Stimulated activated CD8-positive, alpha-beta memory T cell treated with anti-CD3 and anti-CD28 coated beads, Interleukin-4, amount 100 ng/mL, for 24 hours (primary cell): ENCODE measurements around the gene TRIM28.
"Not testable (repeated sequence)": the region's sequence is repeated elsewhere in the genome, so short reads cannot be mapped to it uniquely, and the experiment has no call there.

Source experiments
- DNase-seq: peaks from one replicate; pipeline ENCODE4 v3.0.0-alpha.2; 2020; ENCODE audit warnings: low read depth

The TRIM28 gene

GRCh38 chr19:58519087-58519354, 24.8 kb upstream of the TRIM28 start:
- peak; percentile 23 for DNase-seq

DNA sequence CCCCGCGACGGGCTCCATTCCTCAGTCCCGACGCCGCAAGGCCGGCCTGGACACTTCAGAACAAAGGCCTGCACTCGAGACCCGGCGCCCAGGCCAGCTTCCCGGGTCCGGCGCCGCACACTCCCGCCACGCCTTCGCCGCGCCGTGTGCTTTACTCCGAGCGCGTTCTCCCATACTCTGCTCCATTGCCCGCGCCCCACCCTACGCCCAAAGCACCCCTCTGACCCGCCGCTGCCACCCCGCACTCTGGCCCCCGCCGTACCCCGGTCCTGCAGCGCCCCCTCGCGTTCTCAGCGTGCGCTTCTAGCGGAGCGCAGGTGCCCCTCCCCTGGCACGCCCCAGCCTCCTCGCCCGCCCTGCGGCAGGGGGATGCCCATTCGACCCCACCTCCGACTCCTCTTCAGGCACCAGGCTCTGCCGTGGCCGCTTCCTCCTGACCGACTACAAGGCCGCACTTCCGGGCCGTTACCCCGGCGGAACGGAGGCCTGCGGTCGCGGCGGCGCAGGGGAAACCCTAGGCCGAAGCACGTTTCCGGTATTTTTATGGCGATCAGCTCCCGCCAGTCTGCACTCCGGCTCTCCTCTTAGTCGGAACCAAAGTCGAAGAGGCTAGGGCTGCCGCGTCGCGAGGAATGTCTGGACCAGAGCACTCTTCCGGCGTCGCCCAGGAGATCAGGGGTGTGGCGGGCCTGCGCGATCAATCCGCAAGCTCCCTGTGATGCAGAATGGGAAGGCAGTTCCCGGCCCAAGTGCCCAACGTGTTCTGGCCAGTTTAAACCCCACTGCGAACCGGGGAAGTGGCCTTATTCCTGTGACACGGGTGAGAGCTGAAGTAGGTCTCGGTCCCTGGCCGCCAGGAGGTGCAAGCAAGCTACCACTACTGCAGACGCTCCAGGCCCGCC, 24.3 kb upstream of the TRIM28 start, which contains the start of gene ZBTB45:
Gene ZBTB45, minus strand, starts transcription at position 456 of the 902 bp plus-strand sequence. CDS start 2,137 bp downstream, outside the sequence.
- DNase-seq, result peak; percentile 85

DNA sequence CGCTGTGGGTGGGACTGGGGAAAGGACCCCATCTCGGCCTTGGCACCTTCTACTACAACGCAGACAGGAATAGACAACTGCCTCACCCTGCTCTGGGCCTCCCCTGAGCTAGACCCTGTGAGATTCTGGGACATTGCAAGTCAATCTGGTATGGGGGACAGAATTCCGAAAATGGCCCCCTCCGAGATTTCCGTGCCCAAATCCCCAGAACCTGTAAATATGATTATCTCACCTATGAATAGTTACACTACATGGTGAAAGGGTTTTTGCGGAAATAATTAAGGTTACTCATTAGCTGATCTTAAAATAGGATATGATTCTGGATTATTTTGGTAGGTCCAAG, 23.6 kb upstream of the TRIM28 start:
- no peak for DNase-seq

- no peak for DNase-seq
Measured at GRCh38 chr19:58521651-58522050, 22.2 kb upstream of the TRIM28 start.

DNA sequence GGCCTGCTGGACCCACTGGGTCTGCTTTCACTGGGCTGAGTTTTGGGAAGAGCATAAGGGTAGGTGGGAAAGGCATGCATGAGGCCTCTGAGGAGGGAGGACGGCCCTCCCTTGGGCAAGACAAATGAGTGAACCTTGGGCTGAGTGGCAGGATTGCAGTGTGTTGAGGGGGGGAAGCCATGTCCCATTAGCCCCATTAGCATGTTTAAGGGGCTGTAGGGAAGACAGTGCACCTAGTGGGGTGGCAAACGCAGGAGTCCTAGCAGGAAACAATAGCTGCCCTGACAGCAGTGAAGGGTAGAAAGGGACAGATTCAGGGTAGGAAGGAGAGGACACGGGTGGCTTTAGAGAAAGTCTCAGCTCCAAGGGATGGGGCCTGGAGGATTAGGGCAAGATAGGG, 21.2 kb upstream of the TRIM28 start:
- no peak for DNase-seq

DNA sequence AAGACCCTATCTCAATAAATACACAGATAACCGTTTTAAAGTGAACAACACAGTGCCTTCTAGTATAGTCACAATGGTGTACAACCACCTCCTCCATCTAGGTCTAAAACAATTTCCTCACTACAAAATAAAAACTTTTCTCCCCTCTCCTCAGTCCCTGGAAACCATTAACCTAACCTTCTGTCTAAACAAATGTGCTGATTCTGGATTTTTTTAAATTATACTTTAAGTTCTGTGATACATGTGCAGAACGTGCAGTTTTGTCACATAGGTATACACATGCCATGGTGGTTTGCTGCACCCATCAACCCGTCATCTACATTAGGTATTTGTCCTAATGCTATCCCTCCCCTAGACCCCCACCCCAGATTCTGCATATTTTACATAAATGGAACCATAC, 14.5 kb upstream of the TRIM28 start:
- DNase-seq, result no peak

DNA sequence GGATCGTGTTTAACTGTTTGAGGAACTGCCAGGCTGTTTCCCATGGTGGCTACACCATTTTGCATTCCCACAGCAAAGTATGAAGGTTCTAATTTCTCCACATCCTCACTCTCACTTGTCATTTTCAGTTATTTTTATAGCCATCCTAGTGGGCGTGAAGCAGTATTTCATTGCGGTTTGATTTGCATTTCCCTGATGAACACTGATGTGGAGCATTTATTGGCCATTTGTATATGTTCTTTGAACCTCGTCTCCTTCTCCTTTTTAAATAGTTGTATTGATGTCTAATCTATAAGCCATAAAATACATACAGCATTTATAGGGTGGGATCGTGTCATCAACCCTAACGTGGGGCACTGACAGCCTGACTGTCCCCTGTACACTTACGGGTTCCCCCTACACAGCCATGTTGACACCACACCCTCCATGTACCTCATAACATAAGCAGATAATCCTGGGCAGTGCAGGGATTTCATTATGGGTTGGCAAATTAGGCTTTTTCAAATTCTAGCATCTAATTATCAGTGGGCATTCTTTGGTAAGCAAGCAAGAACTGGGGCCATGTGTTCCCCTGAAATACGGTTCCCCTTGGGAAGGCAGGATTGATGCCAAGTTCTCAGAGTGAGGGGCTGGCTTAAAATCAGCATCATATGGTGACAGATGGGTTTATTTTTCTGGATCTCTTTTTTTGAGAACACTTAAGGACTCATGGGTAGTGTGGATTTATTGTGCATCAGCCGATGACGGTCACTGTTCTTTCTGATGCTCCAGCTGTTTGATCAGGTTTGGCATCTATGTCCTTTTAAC, 12.6 kb upstream of the TRIM28 start:
- no peak for DNase-seq

DNA sequence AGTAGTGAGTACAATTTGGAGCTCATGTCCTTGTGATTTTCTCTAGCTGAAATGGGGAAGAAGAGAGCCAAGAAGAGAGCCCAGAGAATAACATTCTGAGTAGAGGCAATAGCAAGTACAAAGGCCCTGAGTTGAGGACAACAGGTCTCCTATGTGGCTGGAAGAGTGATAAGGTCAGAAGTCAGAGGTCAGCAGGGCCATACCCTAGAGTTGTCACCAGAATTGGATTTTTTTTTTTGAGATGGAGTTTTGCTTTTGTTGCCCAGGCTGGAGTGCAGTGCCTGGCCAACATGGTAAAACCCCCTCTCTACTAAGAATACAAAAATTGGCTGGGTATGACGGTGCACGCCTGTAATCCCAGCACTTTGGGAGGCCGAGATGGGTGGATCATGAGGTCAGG, 8.0 kb upstream of the TRIM28 start:
- DNase-seq, result no peak

DNA sequence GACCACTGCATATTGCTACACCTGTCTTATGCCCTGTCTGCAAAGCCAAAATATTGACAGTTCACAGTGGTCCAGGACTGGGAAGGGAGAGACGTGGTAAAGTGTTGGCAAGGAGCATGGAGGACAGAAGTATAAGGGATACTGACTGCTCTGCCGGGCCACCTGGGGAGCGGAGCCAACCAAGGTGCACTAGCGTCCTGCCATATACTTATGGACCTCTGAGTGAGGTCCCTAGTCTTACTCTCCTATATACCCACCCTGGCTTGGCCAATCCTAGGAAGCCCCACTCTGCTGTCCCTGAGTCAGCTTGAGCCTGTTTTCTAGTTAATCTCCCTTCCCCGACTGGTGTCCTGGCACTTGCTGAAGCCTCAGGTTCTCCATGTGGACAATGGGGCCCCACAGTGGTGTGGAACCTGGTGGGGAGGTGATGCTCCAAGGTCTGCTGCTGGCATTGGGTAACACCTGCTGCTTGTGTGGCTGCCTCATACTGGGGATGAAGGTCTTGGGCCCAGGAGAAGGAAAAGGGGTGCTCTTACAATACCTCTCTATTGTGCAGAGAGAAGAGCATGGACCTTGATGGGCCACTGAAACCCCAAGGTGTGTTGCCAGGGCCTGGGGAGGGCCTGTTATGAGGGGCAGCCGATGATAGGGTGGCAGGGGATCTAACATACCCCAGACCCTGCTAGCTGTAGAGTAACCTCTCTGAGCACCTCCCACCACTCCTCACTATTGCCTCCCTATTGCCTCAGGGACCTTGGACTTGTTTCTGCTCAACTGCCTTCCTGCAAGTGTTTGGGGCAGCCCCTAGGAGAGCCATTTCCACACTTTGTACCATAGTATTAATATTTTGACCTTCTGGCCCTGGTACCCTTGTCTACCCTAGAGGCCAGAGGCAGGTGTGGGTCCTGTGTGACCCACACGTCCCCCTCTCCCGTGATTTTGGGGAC, 6.7 kb upstream of the TRIM28 start:
- no peak for DNase-seq

DNA sequence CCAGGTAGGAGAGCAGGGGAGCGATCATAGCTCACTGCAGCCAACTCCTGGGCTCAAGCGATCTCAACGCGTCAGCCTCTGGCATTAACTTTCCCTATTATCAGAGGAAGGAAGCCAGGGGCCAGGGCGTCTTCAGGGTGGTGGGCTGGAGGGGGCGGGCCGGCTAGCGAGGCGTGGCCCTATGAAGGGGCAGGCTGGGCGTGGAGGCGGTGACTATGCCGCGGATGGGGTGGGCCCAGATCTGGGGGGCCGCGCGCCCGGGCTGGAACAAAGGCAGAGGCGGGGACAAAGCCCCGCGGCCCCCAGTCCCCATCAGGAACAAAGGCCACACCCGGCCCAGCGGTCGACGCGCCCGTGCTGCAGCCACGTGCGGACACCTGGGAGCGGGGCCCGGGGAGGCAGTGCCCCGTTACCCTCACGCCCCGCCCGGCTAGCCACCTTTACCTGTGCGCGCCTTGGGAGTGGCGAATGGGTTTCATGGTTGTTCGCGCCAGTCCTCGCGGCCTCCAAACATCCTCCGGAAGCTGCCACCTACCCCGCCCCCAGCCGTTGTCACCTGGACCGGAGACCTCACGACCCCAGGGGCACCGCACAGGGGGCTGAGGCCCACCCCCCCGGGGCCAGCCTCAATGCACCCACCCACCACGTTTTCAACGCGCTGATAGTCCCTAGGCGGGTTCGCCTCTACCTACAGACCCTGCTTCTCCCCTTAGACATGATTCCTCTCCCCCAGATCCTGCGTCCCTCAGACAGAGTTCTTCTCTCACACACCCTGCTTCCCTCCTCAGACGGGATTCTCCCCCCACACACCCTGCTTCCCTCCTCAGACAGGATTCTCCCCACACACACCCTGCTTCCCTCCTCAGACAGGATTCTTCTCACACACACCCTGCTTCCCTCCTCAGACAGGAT, 5.4 kb upstream of the TRIM28 start:
- DNase-seq, result no peak

- not testable (repeated sequence) for DNase-seq
Measured at GRCh38 chr19:58539169-58539559, 4.7 kb upstream of the TRIM28 start.

GRCh38 chr19:58542641-58543372, 1.1 kb upstream of the TRIM28 start:
- not testable (repeated sequence) for DNase-seq

- peak; percentile 63 for DNase-seq
Measured at GRCh38 chr19:58544591-58545285, 874 bp downstream of the TRIM28 start.

GRCh38 chr19:58545286-58546018, 1.6 kb downstream of the TRIM28 start:
- DNase-seq, result no peak

DNA sequence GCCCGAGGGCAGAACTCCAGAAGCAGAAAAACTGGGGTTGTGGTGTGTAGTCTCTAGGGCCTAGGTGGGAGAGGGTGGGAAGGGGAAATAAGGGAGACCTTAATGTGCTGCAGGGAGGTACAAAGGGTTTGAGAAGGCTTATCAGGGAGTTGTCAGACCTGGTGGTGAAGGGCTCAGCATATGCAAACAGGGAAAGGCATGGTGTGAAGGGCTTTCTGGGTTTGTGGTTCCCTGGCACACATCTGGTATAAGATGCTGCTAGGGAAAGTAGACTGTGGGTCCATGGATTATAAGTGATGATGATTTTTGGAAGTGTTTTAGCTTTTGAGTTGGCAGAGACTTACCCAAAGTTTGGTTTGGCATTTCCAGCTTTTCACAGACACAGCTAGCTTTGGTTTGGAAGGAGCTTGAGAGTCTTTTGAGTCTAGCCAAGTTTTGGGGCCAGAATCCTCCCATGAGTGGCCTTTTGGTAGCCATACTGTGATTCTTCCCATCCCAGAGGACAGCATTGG, 2.2 kb downstream of the TRIM28 start:
- DNase-seq, result no peak

DNA sequence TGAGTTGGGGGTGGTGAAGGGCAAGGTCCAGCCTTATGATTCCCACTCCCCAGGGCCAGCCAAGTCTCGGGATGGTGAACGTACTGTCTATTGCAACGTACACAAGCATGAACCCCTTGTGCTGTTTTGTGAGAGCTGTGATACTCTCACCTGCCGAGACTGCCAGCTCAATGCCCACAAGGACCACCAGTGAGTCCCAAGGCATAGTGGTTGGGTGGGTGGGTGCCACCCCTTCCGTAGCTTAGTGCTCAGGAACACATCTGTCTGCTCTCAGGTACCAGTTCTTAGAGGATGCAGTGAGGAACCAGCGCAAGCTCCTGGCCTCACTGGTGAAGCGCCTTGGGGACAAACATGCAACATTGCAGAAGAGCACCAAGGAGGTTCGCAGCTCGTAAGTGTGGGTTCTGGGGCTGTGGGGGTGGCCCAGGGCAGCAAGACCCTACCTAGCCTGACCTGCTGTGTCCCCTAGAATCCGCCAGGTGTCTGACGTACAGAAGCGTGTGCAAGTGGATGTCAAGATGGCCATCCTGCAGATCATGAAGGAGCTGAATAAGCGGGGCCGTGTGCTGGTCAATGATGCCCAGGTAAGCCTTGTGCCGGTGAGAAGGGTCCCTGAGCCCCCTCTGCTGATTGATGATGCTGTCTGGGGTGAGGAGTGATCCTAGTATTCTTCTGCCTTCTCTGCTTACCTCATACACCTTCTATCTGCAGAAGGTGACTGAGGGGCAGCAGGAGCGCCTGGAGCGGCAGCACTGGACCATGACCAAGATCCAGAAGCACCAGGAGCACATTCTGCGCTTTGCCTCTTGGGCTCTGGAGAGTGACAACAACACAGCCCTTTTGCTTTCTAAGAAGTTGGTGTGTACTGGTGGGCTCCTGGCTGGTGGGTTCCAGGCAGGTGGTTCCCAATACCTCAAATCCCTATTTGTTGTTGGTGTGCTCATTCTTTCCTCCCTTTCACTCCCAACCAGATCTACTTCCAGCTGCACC, 3.8 kb downstream of the TRIM28 start:
- DNase-seq, result no peak

- no peak for DNase-seq
Measured at GRCh38 chr19:58548859-58549663, 5.2 kb downstream of the TRIM28 start.
